ENCODE measurements around the gene XRCC6. TPM values are rescaled to one million over a fixed set of nuclear protein-coding genes. Genes with fewer than 3 reads are reported as not detected.
"Not testable (repeated sequence)": the region's sequence is repeated elsewhere in the genome, so short reads cannot be mapped to it uniquely, and the experiment has no call there.

Gene XRCC6
- total RNA-seq: 343 and 459 TPM in 2 replicates

- DNase-seq: peak; percentile 100
Observed at GRCh38 chr22:41621099-41621910, at the start of gene XRCC6. TSS of gene XRCC6 (plus strand) at chr22:41621295. CDS start at chr22:41622005, 710 bp downstream.

- no peak for DNase-seq
Observed at GRCh38 chr22:41571786-41572185, 49.3 kb upstream of the XRCC6 start.

- DNase-seq: not testable (repeated sequence)
Observed at GRCh38 chr22:41572305-41572704, 48.8 kb upstream of the XRCC6 start.

- DNase-seq: no peak
Observed at GRCh38 chr22:41573677-41574076, 47.4 kb upstream of the XRCC6 start.

GRCh38 chr22:41574847-41575381 is 46.2 kb upstream of the XRCC6 start:
- DNase-seq: no peak

GRCh38 chr22:41575533-41575932 is 45.6 kb upstream of the XRCC6 start:
- DNase-seq: no peak

GRCh38 chr22:41576877-41577276 is 44.2 kb upstream of the XRCC6 start:
- DNase-seq: peak; percentile 69

- no peak for DNase-seq
Observed at GRCh38 chr22:41578114-41578513, 43.0 kb upstream of the XRCC6 start.

GRCh38 chr22:41578818-41579217 is 42.3 kb upstream of the XRCC6 start:
- DNase-seq: no peak

- no peak for DNase-seq
Observed at GRCh38 chr22:41579297-41579996, 41.6 kb upstream of the XRCC6 start.

- DNase-seq: no peak
Observed at GRCh38 chr22:41579997-41580355, 41.1 kb upstream of the XRCC6 start.

GRCh38 chr22:41582694-41583093 is 38.4 kb upstream of the XRCC6 start:
- no peak for DNase-seq

- DNase-seq: no peak
Observed at GRCh38 chr22:41584881-41585280, 36.2 kb upstream of the XRCC6 start.

GRCh38 chr22:41585898-41586297 is 35.2 kb upstream of the XRCC6 start:
- no peak for DNase-seq

- DNase-seq: no peak
Observed at GRCh38 chr22:41587347-41587723, 33.8 kb upstream of the XRCC6 start.

GRCh38 chr22:41589391-41590241 is 31.5 kb upstream of the XRCC6 start, which contains the start of gene PMM1:
TSS of gene PMM1 (minus strand) at chr22:41589840. CDS start at chr22:41589805, 35 bp downstream.
- peak; percentile 100 for DNase-seq

- DNase-seq: not testable (repeated sequence)
Observed at GRCh38 chr22:41593336-41593960, 27.6 kb upstream of the XRCC6 start.

GRCh38 chr22:41595703-41596102 is 25.4 kb upstream of the XRCC6 start:
- no peak for DNase-seq

- peak; percentile 79 for DNase-seq
Observed at GRCh38 chr22:41596776-41597634, 24.1 kb upstream of the XRCC6 start.

- DNase-seq: no peak
Observed at GRCh38 chr22:41597635-41597953, 23.5 kb upstream of the XRCC6 start.

- peak; percentile 85 for DNase-seq
Observed at GRCh38 chr22:41598081-41598480, 23.0 kb upstream of the XRCC6 start.
